ENCODE measurements around the gene MPHOSPH9. TPM values are rescaled to one million over a fixed set of nuclear protein-coding genes. Genes with fewer than 3 reads are reported as not detected.

Gene MPHOSPH9
- total RNA-seq, 2 donors from 2014 or later = 15.5 to 35.7 TPM

- no peaks in the 10 kb centered on the region for H3K36me3 ChIP-seq
- H3K4me3 ChIP-seq = no peak overlapping the region
- intact Hi-C loops (cut with DNase I) = no loop called here
- peaks cover 3% of the 10 kb centered on the region for H3K4me1 ChIP-seq
- no peak for DNase-seq
- no peaks in the 10 kb centered on the region for H3K9me3 ChIP-seq
- no peak overlapping the region for H3K9ac ChIP-seq (ENCODE audit: low read depth in 2 of 2, low read length in 2 of 2)
- H3K27me3 ChIP-seq = no peaks in the 10 kb centered on the region
- H3K27ac ChIP-seq = no peak overlapping the region
- TF ChIP-seq CTCF (IDR thresholded peaks at IDR 0.05) = no peak
These were observed 40.2 kb upstream of the MPHOSPH9 start for GRCh38 chr12:123273166-123273565.

DNA sequence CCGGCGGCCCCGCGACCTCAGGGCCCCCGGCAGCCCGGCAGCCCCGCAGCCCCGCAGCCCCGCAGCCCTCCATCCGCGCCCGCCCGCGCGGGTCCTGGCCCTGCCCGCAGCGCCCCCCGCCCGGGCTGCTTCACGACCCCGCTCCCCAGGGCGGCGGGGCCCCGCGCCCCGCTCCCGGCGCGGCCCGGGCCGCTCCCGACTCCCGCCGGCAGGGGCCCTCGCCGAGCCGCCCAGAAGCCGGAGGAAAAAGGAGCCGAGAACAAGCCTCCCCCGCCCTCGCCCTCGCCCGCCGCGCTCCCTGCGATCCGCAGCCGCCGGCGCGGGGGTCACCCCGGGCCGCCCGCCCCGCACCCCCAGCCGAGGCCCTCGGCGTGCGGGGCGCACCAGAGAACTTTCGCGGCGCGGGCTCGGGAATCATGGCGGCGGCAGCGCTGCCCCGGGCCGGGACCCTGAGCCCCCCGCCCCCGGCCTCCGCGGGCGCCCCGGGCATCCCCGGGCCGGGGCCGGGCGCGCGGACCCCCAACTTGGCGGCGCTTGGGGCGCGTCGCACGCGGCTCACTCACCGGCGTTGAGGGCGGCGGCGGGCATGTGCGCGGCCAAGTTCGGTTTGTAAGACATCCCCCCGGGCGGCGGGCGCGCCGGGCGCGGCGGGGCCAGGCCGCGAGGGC lies 38.2 kb upstream of the MPHOSPH9 start:
- intact Hi-C loops (cut with DNase I) = no loop called here
- Histone ChIP-seq H3K9ac (ENCODE audit: low read depth in 2 of 2, low read length in 2 of 2) (peak overlapping the region; percentile 78 to 83), H3K27me3 (no peaks in the 10 kb centered on the region)

GRCh38 chr12:123270214-123271000 lies 37.5 kb upstream of the MPHOSPH9 start:
- peak overlapping the region; percentile 78 to 83 for H3K9ac ChIP-seq (ENCODE audit: low read depth in 2 of 2, low read length in 2 of 2)
- peak; percentile 45 for DNase-seq
- H3K27me3 ChIP-seq = no peaks in the 10 kb centered on the region
- intact Hi-C loops (cut with DNase I) = no loop called here
- peaks cover 3% of the 10 kb centered on the region for H3K4me1 ChIP-seq
- H3K9me3 ChIP-seq = no peaks in the 10 kb centered on the region
- no peaks in the 10 kb centered on the region for H3K36me3 ChIP-seq
- peak overlapping the region; percentile 79 for H3K4me3 ChIP-seq
- TF ChIP-seq CTCF (IDR thresholded peaks at IDR 0.05) = no peak
- peak overlapping the region; percentile 48 for H3K27ac ChIP-seq

More for the DNA sequence above, 38.2 kb upstream of the MPHOSPH9 start:
- peak overlapping the region; percentile 79 for H3K4me3 ChIP-seq
- no peak for TF ChIP-seq CTCF (IDR thresholded peaks at IDR 0.05)
- peak overlapping the region; percentile 48 for H3K27ac ChIP-seq
- DNase-seq = peak; percentile 73
- no peaks in the 10 kb centered on the region for H3K9me3 ChIP-seq
- no peaks in the 10 kb centered on the region for H3K36me3 ChIP-seq
- H3K4me1 ChIP-seq = peaks cover 3% of the 10 kb centered on the region

- intact Hi-C loops (cut with DNase I) = loop anchor here (5.0 kb wide), 1 partner anchor 312 kb away; the partner anchor contains the start of gene TMED2
- no peaks in the 10 kb centered on the region for H3K27me3 ChIP-seq
- H3K27ac ChIP-seq = peak overlapping the region; percentile 48
- no peaks in the 10 kb centered on the region for H3K36me3 ChIP-seq
- TF ChIP-seq CTCF (IDR thresholded peaks at IDR 0.05) = no peak
- peak overlapping the region; percentile 79 for H3K4me3 ChIP-seq
- H3K4me1 ChIP-seq = peaks cover 3% of the 10 kb centered on the region
- H3K9me3 ChIP-seq = no peaks in the 10 kb centered on the region
- peak; percentile 27 for DNase-seq
- peak overlapping the region; percentile 78 to 83 for H3K9ac ChIP-seq (ENCODE audit: low read depth in 2 of 2, low read length in 2 of 2)
These were observed 36.9 kb upstream of the MPHOSPH9 start for GRCh38 chr12:123269896-123270213.

DNA sequence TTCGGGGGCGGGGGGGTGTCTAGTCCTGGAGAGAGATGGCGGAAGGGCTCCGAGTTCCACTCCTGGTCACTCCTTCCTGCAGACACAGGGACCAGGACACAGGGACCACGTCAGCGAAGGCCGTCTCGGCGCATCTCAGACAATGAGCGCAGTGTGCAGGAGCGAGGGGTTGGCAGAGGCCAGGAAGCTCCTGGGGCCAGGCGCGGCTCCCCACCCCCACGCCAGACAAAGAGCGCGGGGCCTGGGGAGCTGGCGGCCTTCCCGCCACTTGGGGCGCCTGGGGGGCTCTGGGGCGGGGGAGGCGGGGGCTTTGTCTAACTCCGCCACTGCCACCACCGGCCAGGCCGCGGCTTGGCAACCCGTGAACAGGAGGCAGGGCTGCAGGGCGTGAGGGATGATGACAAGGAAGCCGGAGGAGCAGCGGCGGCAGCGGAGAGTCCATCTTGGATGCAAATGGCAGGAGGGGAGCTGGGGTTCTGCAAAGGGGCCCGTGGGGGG lies 36.5 kb upstream of the MPHOSPH9 start:
- TF ChIP-seq CTCF (IDR thresholded peaks at IDR 0.05) = no peak

More for the DNA sequence above, 36.5 kb upstream of the MPHOSPH9 start:
- Histone ChIP-seq H3K9me3 (no peaks in the 10 kb centered on the region), H3K4me1 (peaks cover 3% of the 10 kb centered on the region), H3K27ac (peak overlapping the region; percentile 48), H3K27me3 (no peaks in the 10 kb centered on the region), H3K4me3 (peak overlapping the region; percentile 79), H3K9ac (ENCODE audit: low read depth in 2 of 2, low read length in 2 of 2) (peak overlapping the region in 1 of 2 donors; percentile 78), H3K36me3 (no peaks in the 10 kb centered on the region)
- intact Hi-C loops (cut with DNase I) = loop anchor here (5.0 kb wide), 1 partner anchor 313 kb away; the partner anchor contains the start of gene TMED2
- peak; percentile 65 for DNase-seq
